ENCODE measurements around the gene ANKRD11.

ANKRD11 gene

GRCh38 chr16:89291776-89292175, 198.6 kb downstream of the ANKRD11 start:
- in situ Hi-C loops (cut with HindIII; ENCODE audit: low pct_ligation_motif_present, low pct_unique_long_range_greater_than_20kb, low sequenced_read_pairs): no loop called here
- no peak for DNase-seq

- in situ Hi-C loops (cut with HindIII; ENCODE audit: low pct_ligation_motif_present, low pct_unique_long_range_greater_than_20kb, low sequenced_read_pairs): no loop called here
- DNase-seq: no peak
Measured at GRCh38 chr16:89291363-89291762, 199.0 kb downstream of the ANKRD11 start.

GRCh38 chr16:89290887-89291286, 199.5 kb downstream of the ANKRD11 start:
- in situ Hi-C loops (cut with HindIII; ENCODE audit: low pct_ligation_motif_present, low pct_unique_long_range_greater_than_20kb, low sequenced_read_pairs): no loop called here
- DNase-seq: no peak

GRCh38 chr16:89290472-89290871, 199.9 kb downstream of the ANKRD11 start:
- DNase-seq: no peak
- in situ Hi-C loops (cut with HindIII; ENCODE audit: low pct_ligation_motif_present, low pct_unique_long_range_greater_than_20kb, low sequenced_read_pairs): no loop called here

- peak; percentile 79 for DNase-seq
Measured at GRCh38 chr16:89289428-89290395, 200.6 kb downstream of the ANKRD11 start.

GRCh38 chr16:89288966-89289365, 201.4 kb downstream of the ANKRD11 start:
- in situ Hi-C loops (cut with HindIII; ENCODE audit: low pct_ligation_motif_present, low pct_unique_long_range_greater_than_20kb, low sequenced_read_pairs): no loop called here
- no peak for DNase-seq

More at GRCh38 chr16:89289428-89290395, 200.6 kb downstream of the ANKRD11 start:
- in situ Hi-C loops (cut with HindIII; ENCODE audit: low pct_ligation_motif_present, low pct_unique_long_range_greater_than_20kb, low sequenced_read_pairs): no loop called here

GRCh38 chr16:89288577-89288844, 201.8 kb downstream of the ANKRD11 start:
- in situ Hi-C loops (cut with HindIII; ENCODE audit: low pct_ligation_motif_present, low pct_unique_long_range_greater_than_20kb, low sequenced_read_pairs): no loop called here

GRCh38 chr16:89287777-89288576, 202.4 kb downstream of the ANKRD11 start:
- in situ Hi-C loops (cut with HindIII; ENCODE audit: low pct_ligation_motif_present, low pct_unique_long_range_greater_than_20kb, low sequenced_read_pairs): no loop called here

More at GRCh38 chr16:89288577-89288844, 201.8 kb downstream of the ANKRD11 start:
- no peak for DNase-seq

GRCh38 chr16:89286096-89286495, 204.3 kb downstream of the ANKRD11 start:
- DNase-seq: no peak
- in situ Hi-C loops (cut with HindIII; ENCODE audit: low pct_ligation_motif_present, low pct_unique_long_range_greater_than_20kb, low sequenced_read_pairs): no loop called here

More at GRCh38 chr16:89287777-89288576, 202.4 kb downstream of the ANKRD11 start:
- no peak for DNase-seq

GRCh38 chr16:89285381-89285780, 205.0 kb downstream of the ANKRD11 start:
- no peak for DNase-seq
- in situ Hi-C loops (cut with HindIII; ENCODE audit: low pct_ligation_motif_present, low pct_unique_long_range_greater_than_20kb, low sequenced_read_pairs): no loop called here

GRCh38 chr16:89283449-89283848, 206.9 kb downstream of the ANKRD11 start:
- in situ Hi-C loops (cut with HindIII; ENCODE audit: low pct_ligation_motif_present, low pct_unique_long_range_greater_than_20kb, low sequenced_read_pairs): no loop called here
- no peak for DNase-seq

GRCh38 chr16:89282523-89282922, 207.8 kb downstream of the ANKRD11 start:
- DNase-seq: no peak
- in situ Hi-C loops (cut with HindIII; ENCODE audit: low pct_ligation_motif_present, low pct_unique_long_range_greater_than_20kb, low sequenced_read_pairs): no loop called here

- DNase-seq: no peak
- in situ Hi-C loops (cut with HindIII; ENCODE audit: low pct_ligation_motif_present, low pct_unique_long_range_greater_than_20kb, low sequenced_read_pairs): no loop called here
Measured at GRCh38 chr16:89281829-89282228, 208.5 kb downstream of the ANKRD11 start.

- DNase-seq: no peak
- in situ Hi-C loops (cut with HindIII; ENCODE audit: low pct_ligation_motif_present, low pct_unique_long_range_greater_than_20kb, low sequenced_read_pairs): no loop called here
Measured at GRCh38 chr16:89281189-89281577, 209.2 kb downstream of the ANKRD11 start.

- in situ Hi-C loops (cut with HindIII; ENCODE audit: low pct_ligation_motif_present, low pct_unique_long_range_greater_than_20kb, low sequenced_read_pairs): no loop called here
- DNase-seq: no peak
Measured at GRCh38 chr16:89280546-89281188, 209.7 kb downstream of the ANKRD11 start.

- in situ Hi-C loops (cut with HindIII; ENCODE audit: low pct_ligation_motif_present, low pct_unique_long_range_greater_than_20kb, low sequenced_read_pairs): no loop called here
- DNase-seq: no peak
Measured at GRCh38 chr16:89279666-89280481, 210.5 kb downstream of the ANKRD11 start.

- no peak for DNase-seq
- in situ Hi-C loops (cut with HindIII; ENCODE audit: low pct_ligation_motif_present, low pct_unique_long_range_greater_than_20kb, low sequenced_read_pairs): no loop called here
Measured at GRCh38 chr16:89278441-89279240, 211.7 kb downstream of the ANKRD11 start.

All from ACHN (cell line).